Measurements from ENCODE around the gene MTUS2.

GRCh38 chr13:29456419-29456818, 636.3 kb downstream of the MTUS2 start:
- TF ChIP-seq, protein P1, sequence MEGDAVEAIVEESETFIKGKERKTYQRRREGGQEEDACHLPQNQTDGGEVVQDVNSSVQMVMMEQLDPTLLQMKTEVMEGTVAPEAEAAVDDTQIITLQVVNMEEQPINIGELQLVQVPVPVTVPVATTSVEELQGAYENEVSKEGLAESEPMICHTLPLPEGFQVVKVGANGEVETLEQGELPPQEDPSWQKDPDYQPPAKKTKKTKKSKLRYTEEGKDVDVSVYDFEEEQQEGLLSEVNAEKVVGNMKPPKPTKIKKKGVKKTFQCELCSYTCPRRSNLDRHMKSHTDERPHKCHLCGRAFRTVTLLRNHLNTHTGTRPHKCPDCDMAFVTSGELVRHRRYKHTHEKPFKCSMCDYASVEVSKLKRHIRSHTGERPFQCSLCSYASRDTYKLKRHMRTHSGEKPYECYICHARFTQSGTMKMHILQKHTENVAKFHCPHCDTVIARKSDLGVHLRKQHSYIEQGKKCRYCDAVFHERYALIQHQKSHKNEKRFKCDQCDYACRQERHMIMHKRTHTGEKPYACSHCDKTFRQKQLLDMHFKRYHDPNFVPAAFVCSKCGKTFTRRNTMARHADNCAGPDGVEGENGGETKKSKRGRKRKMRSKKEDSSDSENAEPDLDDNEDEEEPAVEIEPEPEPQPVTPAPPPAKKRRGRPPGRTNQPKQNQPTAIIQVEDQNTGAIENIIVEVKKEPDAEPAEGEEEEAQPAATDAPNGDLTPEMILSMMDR (IDR thresholded peaks at IDR 0.05): no peak
- TF ChIP-seq EP300 (IDR thresholded peaks at IDR 0.05): no peak

All from stomach (tissue), 4 donors.